Measurements from ENCODE around the gene AARS2. TPM values are rescaled to one million over a fixed set of nuclear protein-coding genes. Genes with fewer than 3 reads are reported as not detected.

AARS2 gene
- total and polyA plus RNA-seq, 4 donors, result 11.5 to 18.3 (median 15.1) TPM

DNA sequence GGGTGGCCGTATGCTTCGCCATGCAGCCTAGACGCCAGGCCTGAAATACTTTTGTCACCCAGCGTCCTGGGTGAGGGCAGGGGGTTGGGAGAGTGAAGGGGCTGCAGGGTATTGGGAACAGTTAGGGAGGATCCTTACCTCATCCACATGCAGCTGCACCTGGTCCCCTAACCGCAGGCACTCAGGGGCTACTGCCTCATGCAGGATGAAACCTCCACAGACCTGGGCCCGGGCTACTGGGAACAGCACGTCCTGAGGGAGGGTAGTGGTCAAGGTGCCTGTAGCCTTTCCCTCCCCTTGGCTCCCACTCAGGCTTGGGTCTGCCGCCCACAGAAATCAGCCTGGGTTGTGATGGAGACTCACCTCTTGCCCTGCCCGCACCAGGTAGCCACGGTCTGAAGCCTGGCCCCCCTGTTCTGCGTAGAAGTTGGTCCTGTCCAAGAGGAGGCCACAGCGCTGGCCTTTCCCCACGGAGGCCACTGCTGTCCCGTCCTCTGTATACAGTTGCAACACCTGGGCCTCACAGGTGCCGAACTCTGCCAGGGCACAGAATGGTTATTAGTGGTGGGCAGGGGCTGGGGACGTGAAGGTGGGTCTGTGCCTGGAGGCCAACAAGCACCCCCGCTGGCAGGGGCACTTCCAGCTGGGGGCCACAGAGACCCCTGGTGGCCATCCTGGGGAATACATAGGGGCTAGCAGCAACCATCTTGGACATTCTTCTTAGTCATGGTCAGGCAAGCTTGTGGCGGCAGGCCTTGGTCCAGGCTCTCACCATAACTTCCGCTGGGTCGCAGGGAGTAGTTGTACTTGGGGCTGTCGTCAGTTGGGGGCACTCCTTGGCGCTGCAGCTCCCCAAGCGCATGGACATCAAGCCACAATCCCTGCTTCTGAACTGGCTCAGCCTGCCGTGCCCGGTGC is 8.6 kb downstream of the AARS2 start:
- peak in 2 of 6 donors; percentile 21 to 45 for DNase-seq (ENCODE audit: low read depth in 4 of 6, low spot score in 6 of 6)
- Histone ChIP-seq H3K4me3 (ENCODE audit: low read depth, low read length) (no peak overlapping the region), H3K4me1 (ENCODE audit: control insufficient read depth, insufficient read depth, low read length) (no peaks in the 10 kb centered on the region), H3K27me3 (ENCODE audit: control insufficient read depth, insufficient read depth, low read length) (no peaks in the 10 kb centered on the region), H3K27ac (ENCODE audit: low read depth, low read length) (no peak overlapping the region), H3K9me3 (ENCODE audit: control insufficient read depth, insufficient read depth, low read length) (no peaks in the 10 kb centered on the region), H3K36me3 (ENCODE audit: control insufficient read depth, insufficient read depth, low read length) (peaks cover 96% of the 10 kb centered on the region)
- 75% methylated on average over 22 of the region's 25 CpGs for WGBS (ENCODE audit: insufficient coverage)

DNA sequence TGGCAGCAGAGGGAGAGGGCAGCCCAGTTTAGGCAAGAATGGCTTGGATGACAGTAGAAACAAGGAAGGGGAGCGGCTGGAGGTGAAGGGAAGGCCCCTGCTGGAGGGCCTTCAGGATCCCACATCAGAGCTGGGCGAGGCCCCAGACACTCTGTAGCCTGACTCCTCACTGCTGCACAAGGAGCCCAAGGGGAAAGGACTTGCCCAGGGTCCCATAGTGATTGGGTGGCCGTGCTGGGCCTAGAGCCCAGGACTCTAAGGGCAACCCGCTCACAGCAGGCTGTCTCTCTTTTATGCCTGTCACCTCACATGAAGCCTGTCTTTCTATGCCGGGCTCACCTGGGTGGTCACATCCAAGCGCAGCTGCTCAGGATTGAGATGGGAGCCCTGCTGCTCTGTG is 9.3 kb downstream of the AARS2 start:
- peaks cover 89% of the 10 kb centered on the region for H3K36me3 ChIP-seq (ENCODE audit: control insufficient read depth, insufficient read depth, low read length)

DNA sequence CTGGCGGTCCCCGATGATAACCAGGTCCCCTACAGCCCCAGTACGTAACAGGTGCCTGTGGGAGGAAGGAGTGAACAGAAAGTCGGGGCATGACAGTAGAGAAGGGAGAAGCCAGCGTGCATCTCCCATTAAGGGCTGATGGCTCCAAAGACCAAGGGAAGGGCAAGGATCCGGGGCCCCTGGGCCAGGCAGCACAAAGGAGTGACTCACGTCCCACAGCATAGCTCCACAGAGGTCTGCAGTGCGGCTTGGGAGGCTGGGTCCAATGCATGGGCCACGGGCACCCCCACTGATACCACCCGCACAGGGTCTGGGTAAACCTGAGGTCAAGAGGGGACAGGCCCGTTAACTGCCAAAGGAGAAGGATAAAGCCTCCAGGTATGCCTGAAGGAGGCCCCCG is 10.3 kb downstream of the AARS2 start:
- peaks cover 7% of the 10 kb centered on the region for H3K4me1 ChIP-seq (ENCODE audit: control insufficient read depth, insufficient read depth, low read length)
- DNase-seq (ENCODE audit: low read depth in 4 of 6, low spot score in 6 of 6), result no peak
- H3K9me3 ChIP-seq (ENCODE audit: control insufficient read depth, insufficient read depth, low read length), result no peaks in the 10 kb centered on the region
- peaks cover 3% of the 10 kb centered on the region for H3K27me3 ChIP-seq (ENCODE audit: control insufficient read depth, insufficient read depth, low read length)
- 87% methylated on average over 11 of the region's 12 CpGs for WGBS (ENCODE audit: insufficient coverage)
- H3K36me3 ChIP-seq (ENCODE audit: control insufficient read depth, insufficient read depth, low read length), result peaks cover 79% of the 10 kb centered on the region
- no peak overlapping the region for H3K4me3 ChIP-seq (ENCODE audit: low read depth, low read length)
- H3K27ac ChIP-seq (ENCODE audit: low read depth, low read length), result no peak overlapping the region

More for the DNA sequence above, 9.3 kb downstream of the AARS2 start:
- H3K27me3 ChIP-seq (ENCODE audit: control insufficient read depth, insufficient read depth, low read length), result no peaks in the 10 kb centered on the region
- H3K9me3 ChIP-seq (ENCODE audit: control insufficient read depth, insufficient read depth, low read length), result no peaks in the 10 kb centered on the region
- no peak overlapping the region for H3K27ac ChIP-seq (ENCODE audit: low read depth, low read length)
- H3K4me1 ChIP-seq (ENCODE audit: control insufficient read depth, insufficient read depth, low read length), result no peaks in the 10 kb centered on the region
- no peak for DNase-seq (ENCODE audit: low read depth in 4 of 6, low spot score in 6 of 6)
- over 99% methylated on average over 6 of the region's 6 CpGs for WGBS (ENCODE audit: insufficient coverage)
- no peak overlapping the region for H3K4me3 ChIP-seq (ENCODE audit: low read depth, low read length)

DNA sequence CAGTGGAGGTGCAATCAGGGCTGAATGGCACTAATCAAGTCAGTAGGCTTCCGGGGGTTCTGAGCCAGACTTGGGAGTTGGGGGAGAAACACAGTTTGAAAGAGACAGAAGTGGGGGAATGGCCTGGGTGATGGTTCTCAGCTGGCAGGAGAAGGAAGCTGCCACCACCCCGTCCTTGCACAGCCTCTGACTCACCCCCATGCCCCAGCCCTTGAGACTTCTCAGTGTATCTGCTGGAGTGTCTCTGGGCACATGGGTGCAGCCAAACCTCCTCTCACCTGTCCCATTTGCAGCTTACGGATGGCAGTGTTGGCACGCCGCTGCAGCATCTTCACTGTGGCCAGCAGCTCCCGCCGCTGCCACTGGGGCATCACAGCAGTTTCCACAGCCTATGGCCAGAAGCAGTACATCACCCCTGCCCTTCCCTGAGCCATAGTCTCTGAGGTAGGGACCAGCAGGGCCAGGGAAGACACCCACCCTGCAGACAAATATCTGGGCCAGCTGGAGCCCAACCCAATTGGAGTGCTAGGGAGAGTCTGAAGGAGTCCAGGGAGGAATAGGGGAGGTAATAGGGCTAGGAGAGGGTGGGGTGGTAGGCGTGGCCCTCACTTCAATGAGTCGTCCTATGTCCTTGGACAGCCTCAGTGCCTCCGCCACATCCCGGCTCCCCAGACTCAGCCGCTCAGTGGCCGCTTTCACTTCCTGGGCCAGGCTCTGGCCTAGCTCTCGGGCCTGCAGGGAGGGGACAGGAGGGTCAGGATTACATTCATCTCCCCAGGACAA is 11.2 kb downstream of the AARS2 start:
- Histone ChIP-seq H3K4me3 (ENCODE audit: low read depth, low read length) (no peak overlapping the region), H3K27me3 (ENCODE audit: control insufficient read depth, insufficient read depth, low read length) (peaks cover 9% of the 10 kb centered on the region), H3K36me3 (ENCODE audit: control insufficient read depth, insufficient read depth, low read length) (peaks cover 70% of the 10 kb centered on the region), H3K27ac (ENCODE audit: low read depth, low read length) (no peak overlapping the region), H3K4me1 (ENCODE audit: control insufficient read depth, insufficient read depth, low read length) (peaks cover 15% of the 10 kb centered on the region), H3K9me3 (ENCODE audit: control insufficient read depth, insufficient read depth, low read length) (no peaks in the 10 kb centered on the region)
- DNase-seq (ENCODE audit: low read depth in 4 of 6, low spot score in 6 of 6), result no peak
- 88% methylated on average over 14 of the region's 14 CpGs for WGBS (ENCODE audit: insufficient coverage)

DNA sequence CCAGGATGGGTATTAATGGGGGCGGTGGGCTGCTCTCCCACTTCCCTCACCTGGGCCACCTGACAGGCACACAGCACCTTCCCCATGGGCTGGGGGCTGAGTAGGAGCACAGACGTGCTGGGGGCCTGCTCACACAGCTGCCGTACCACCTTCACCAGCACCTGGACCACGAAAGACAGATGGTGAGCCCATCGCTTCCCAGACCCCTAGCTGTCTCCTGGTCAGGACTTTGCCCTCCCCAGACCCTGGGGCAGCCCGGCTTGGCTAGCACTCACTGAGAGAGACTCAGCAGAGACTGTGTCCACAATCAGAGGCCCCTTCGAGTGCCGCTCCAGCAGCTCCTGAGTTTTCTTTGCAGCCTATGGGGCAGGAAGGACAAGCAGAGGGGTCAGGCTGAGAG is 12.0 kb downstream of the AARS2 start:
- Histone ChIP-seq H3K36me3 (ENCODE audit: control insufficient read depth, insufficient read depth, low read length) (peaks cover 62% of the 10 kb centered on the region), H3K4me3 (ENCODE audit: low read depth, low read length) (no peak overlapping the region), H3K27me3 (ENCODE audit: control insufficient read depth, insufficient read depth, low read length) (peaks cover 18% of the 10 kb centered on the region), H3K9me3 (ENCODE audit: control insufficient read depth, insufficient read depth, low read length) (no peaks in the 10 kb centered on the region), H3K27ac (ENCODE audit: low read depth, low read length) (no peak overlapping the region), H3K4me1 (ENCODE audit: control insufficient read depth, insufficient read depth, low read length) (peaks cover 21% of the 10 kb centered on the region)
- no peak for DNase-seq (ENCODE audit: low read depth in 4 of 6, low spot score in 6 of 6)
- WGBS (ENCODE audit: insufficient coverage), result 92% methylated on average over 6 of the region's 8 CpGs

DNA sequence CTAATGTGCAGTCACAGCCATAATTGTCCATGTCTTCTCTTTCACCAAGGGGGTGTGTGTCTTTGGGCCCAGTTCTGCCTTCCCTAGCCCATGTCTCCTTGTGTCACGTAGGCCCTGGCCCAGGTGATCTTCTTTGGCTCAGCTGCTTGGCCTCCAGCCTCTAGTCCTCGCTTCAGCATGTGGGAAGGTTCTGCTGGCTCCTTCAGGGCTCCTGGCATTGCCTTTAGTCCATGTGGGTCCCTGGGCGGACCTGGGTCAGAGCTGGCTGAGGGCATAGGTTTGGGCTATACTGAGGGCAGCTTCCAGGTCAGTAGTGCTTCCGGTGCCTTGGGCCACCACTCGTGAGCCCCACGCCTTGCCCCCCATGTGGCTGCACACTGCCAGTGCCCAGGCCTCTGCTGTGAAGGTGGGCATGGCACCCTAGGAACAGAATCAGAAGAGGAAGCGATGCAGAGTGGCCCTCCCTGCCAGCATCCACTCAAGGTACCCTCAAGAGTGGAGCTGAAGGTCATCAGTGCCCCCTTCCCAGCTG is 12.8 kb downstream of the AARS2 start:
- Histone ChIP-seq H3K27ac (ENCODE audit: low read depth, low read length) (no peak overlapping the region), H3K36me3 (ENCODE audit: control insufficient read depth, insufficient read depth, low read length) (peaks cover 54% of the 10 kb centered on the region), H3K9me3 (ENCODE audit: control insufficient read depth, insufficient read depth, low read length) (no peaks in the 10 kb centered on the region), H3K4me3 (ENCODE audit: low read depth, low read length) (no peak overlapping the region), H3K27me3 (ENCODE audit: control insufficient read depth, insufficient read depth, low read length) (peaks cover 24% of the 10 kb centered on the region), H3K4me1 (ENCODE audit: control insufficient read depth, insufficient read depth, low read length) (peaks cover 21% of the 10 kb centered on the region)
- 84% methylated on average over 7 of the region's 7 CpGs for WGBS (ENCODE audit: insufficient coverage)
- DNase-seq (ENCODE audit: low read depth in 4 of 6, low spot score in 6 of 6), result no peak

DNA sequence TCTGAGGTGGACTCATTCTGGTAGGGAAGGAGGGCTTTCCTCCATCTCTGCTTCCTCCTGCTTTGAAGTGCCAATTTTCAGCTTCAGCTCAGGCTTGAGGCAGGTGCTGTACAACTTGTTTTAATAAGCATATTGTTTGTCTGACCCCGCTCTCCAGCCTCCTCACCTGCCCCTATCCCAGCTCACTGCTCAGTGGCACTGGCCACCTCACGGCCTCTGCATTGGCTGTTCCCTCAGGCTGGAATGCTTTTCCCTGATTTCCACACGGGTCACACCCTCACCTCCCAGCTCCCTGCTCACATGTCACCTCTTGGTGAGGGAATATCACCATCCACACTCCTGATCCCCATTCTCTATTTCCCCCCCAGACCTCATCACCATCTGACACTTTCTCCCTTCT is 14.3 kb downstream of the AARS2 start:
- WGBS (ENCODE audit: insufficient coverage), result 86% methylated on average over 3 of the region's 3 CpGs
- H3K4me3 ChIP-seq (ENCODE audit: low read depth, low read length), result no peak overlapping the region
- H3K27ac ChIP-seq (ENCODE audit: low read depth, low read length), result no peak overlapping the region
- DNase-seq (ENCODE audit: low read depth in 4 of 6, low spot score in 6 of 6), result no peak
- peaks cover 21% of the 10 kb centered on the region for H3K4me1 ChIP-seq (ENCODE audit: control insufficient read depth, insufficient read depth, low read length)
- H3K27me3 ChIP-seq (ENCODE audit: control insufficient read depth, insufficient read depth, low read length), result peaks cover 29% of the 10 kb centered on the region
- no peaks in the 10 kb centered on the region for H3K9me3 ChIP-seq (ENCODE audit: control insufficient read depth, insufficient read depth, low read length)
- peaks cover 39% of the 10 kb centered on the region for H3K36me3 ChIP-seq (ENCODE audit: control insufficient read depth, insufficient read depth, low read length)

DNA sequence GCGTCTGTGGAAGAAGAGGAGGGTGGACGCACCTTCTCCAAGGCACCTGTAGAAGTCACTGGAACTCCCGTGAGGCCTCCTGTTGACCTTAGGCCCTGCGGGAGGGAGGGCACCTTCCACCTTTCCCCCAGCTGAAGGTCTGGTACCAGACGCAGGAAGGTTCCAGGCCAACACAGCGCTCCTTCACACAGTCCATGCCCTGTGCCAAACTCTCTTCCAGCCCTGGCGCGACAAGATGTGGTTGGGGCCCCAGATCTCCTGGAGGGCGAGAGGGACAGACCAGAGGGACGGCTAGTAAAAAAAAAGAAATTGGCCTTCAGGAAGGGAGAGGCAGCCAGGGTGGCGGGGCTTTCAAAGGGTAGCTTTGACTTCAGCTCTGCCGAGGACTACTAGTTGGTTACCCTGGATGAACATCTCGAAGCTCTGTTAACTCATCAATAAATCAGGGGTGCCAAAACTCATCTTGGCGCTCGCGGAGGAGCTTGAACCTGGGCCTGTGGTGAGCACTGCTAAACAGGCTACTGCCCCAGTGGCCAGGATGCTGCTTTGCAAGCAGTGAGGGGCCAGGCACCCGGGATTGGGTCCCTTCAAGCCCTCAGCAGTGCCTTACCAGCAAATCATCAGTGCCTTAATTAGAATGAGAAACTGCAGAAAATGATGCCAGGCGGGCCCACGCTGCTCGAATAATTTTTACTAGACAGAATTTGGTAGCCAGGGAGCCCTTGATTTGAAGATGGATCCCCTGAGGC is 14.9 kb downstream of the AARS2 start:
- peaks cover 33% of the 10 kb centered on the region for H3K36me3 ChIP-seq (ENCODE audit: control insufficient read depth, insufficient read depth, low read length)
- H3K4me3 ChIP-seq (ENCODE audit: low read depth, low read length), result peak overlapping the region; percentile 45
- 27% methylated on average over 17 of the region's 20 CpGs for WGBS (ENCODE audit: insufficient coverage)
- H3K27ac ChIP-seq (ENCODE audit: low read depth, low read length), result no peak overlapping the region
- peaks cover 21% of the 10 kb centered on the region for H3K4me1 ChIP-seq (ENCODE audit: control insufficient read depth, insufficient read depth, low read length)
- H3K27me3 ChIP-seq (ENCODE audit: control insufficient read depth, insufficient read depth, low read length), result peaks cover 29% of the 10 kb centered on the region
- DNase-seq (ENCODE audit: low read depth in 4 of 6, low spot score in 6 of 6), result peak in 1 of 6 donors; percentile 30
- H3K9me3 ChIP-seq (ENCODE audit: control insufficient read depth, insufficient read depth, low read length), result no peaks in the 10 kb centered on the region
